T-helper 9 cell (primary cell): ENCODE results near the gene FBXO44.
"Not testable (repeated sequence)": the region's sequence is repeated elsewhere in the genome, so short reads cannot be mapped to it uniquely, and the experiment has no call there.

ENCODE experiments used
- DNase-seq: peaks from one replicate; pipeline ENCODE4 v3.0.0-alpha.2; 2020
- total RNA-seq, 2 donors: gene quantifications; one replicate each; lab custom pipeline; 2026; lab: John Stamatoyannopoulos, UW

Gene FBXO44
- total RNA-seq: 29.0 to 33.9 reads per million in 2 donors

- DNase-seq: peak; percentile 68
Measured at GRCh38 chr1:11654137-11654938, at the start of gene FBXO44, which contains the start of gene FBXO2. FBXO44 (plus strand) TSS chr1:11654877; CDS start chr1:11655836, 959 bp downstream. FBXO2 (minus strand) TSS chr1:11654429; CDS start chr1:11654340, 89 bp downstream.

DNA sequence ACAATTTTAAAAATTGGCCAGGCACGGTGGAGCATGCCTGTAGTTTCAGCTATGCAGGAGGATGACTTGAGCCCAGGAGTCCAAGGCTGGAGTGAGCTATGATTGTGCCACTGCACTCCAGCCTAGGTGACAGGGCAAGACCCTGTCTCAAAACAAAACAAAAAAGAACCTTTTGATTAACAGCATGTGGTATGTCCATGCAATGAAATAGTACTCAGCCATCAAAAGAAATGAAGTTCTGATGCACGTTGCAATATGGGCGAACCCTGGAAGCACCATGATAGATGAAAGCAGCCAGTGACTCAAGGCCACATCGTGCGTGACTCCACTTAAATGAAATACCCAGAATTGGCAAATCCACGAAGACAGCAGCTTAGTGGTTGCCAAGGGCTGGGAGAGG, 47.9 kb upstream of the FBXO44 start:
- DNase-seq: no peak

DNA sequence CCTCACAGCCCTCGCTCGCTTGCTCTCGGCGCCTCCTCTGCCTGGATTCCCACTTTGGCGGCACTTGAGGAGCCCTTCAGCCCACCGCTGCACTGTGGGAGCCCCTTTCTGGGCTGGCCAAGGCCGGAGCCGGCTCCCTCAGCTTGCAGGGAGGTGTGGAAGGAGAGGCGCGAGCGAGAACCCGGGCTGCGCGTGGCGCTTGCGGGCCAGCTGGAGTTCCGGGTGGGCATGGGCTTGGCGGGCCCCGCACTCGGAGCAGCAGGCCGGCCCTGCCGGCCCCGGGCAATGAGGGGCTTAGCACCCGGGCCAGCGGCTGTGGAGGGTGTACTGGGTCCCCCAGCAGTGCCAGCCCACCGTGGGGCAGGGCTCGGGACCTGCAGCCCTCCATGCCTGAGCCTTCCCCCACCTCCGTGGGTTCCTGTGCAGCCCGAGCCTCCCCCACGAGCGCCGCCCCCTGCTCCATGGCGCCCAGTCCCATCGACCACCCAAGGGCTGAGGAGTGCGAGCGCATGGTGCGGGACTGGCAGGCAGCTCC, 46.0 kb upstream of the FBXO44 start:
- not testable (repeated sequence) for DNase-seq

DNA sequence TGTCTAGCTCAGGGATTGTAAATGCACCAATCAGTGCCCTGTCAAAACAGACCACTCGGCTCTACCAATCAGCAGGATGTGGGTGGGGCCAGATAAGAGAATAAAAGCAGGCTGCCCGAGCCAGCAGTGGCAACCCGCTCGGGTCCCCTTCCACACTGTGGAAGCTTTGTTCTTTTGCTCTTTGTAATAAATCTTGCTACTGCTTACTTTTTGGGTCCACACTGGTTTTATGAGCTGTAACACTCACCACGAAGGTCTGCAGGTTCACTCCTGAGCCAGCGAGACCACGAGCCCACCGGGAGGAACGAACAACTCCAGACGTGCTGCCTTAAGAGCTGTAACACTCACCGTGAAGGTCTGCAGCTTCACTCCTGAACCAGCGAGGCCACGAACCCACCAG, 45.3 kb upstream of the FBXO44 start:
- DNase-seq: not testable (repeated sequence)

GRCh38 chr1:11610629-11611180, 44.0 kb upstream of the FBXO44 start:
- no peak for DNase-seq

- no peak for DNase-seq
Measured at GRCh38 chr1:11611638-11612327, 42.9 kb upstream of the FBXO44 start.

- no peak for DNase-seq
Measured at GRCh38 chr1:11613347-11613746, 41.3 kb upstream of the FBXO44 start.

DNA sequence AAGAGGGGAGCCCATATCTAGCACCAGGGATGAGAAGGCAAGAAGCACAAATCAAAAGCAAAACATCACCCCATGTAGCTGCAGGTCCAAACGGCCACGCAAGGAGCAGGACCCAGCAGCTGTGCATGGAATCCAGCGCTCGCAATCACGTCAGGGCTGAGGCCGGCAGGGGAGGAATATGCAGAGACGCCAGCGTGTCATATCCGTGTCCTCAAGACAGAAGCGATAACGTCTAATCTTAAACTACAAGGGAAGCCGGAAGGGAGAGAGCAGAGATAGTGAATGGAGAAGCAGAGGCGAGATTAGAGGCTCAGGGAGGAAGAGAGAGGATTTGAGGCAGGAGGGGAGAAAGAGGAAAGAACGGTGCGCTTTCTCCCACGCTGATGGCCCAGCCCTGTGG, 39.6 kb upstream of the FBXO44 start:
- no peak for DNase-seq

- no peak for DNase-seq
Measured at GRCh38 chr1:11616766-11617165, 37.9 kb upstream of the FBXO44 start.

DNA sequence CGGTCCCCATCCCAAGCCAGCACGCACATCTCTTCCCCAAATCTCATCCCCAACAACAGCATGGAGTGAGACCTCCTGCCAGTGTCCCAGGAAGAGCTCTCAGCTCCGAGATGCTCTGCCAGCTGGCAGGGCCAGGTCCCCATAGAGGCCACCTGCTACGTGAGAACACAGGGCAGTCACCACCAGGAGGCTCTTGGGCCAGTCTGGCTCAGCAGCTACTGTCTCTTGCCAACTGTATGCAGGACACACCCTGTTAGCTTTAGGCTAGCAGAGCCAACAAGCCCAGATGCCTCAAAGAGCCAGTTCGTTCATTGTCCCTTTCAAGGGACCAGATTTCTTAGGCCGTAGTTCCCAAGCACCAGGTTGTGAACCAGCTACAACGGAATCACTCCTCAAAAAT, 37.4 kb upstream of the FBXO44 start:
- no peak for DNase-seq

- DNase-seq: no peak
Measured at GRCh38 chr1:11617741-11618140, 36.9 kb upstream of the FBXO44 start.

DNA sequence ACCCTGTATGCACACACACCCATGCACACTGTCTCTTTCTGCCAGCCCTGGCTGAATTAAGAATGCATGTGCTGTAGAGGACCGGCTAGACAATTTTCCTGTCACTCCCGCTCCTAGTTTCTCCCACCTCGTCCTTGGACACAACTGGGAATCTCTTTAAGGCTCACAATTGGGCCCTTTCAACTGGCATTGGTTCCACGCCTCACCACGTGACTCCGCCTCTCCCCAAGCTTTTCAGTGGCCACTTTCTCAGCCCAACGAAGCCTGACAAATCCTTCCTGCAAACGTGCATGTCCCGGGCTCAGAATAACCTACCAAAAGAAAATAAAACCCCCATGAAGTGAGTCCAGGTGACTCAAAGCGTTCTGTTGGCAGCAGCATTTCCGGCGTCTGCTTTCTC, 34.3 kb upstream of the FBXO44 start:
- no peak for DNase-seq

DNA sequence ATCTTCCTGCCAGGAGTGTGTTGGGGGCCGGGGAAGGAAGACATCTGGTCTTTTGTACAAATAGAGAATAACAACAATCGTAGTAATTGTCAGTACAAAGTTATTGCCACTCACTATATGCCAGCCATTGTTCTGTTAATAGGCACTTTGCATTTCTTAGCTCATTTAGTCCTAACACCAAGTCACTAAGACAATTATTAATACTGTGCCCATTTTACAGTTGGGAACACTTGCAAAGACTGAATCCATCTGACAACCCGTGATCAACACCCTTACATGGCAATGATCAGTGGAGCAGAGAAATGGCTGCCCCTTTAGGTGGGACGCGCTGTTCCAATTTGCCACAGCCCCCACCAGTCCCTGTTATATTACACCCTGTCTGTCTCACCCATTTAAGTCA, 33.8 kb upstream of the FBXO44 start:
- no peak for DNase-seq

DNA sequence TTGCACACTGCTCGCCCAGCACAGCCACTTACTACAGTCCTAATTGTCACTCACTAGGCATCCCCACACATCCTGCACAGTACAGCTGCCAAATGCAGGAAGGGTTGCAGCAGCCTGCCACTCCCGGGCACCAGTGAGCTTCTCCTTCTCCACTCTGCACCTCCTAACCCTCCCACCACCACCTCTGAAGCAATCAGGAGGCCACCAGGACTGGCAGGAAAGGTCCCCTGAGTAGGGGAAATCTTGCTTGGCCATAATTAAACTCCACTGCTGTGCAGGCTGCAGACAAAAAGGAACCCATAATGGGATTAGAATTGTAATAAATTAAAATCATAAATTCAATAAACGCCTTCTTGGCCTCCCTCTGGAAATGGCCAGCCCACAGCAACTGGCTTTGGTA, 32.3 kb upstream of the FBXO44 start:
- no peak for DNase-seq

GRCh38 chr1:11623702-11624101, 31.0 kb upstream of the FBXO44 start:
- DNase-seq: no peak

DNA sequence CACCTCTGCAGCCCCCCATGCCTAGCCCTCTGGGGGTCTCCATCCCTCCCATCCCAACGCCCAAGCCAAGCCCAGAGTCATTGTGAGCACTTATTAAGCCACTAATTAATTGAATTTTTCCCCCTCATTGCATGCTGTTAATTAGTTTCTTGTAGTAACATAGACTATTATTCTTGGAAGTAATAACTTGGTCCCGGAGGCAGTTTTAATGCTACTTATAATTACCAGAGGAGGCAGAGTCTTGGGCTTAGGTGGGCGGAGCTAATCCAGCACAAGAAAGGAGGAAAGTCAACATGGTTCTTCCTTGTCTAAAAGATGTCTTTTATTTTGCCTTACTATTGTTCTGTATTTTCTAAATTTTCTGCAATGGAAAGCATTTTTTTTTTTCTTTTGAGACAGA, 28.1 kb upstream of the FBXO44 start:
- no peak for DNase-seq

DNA sequence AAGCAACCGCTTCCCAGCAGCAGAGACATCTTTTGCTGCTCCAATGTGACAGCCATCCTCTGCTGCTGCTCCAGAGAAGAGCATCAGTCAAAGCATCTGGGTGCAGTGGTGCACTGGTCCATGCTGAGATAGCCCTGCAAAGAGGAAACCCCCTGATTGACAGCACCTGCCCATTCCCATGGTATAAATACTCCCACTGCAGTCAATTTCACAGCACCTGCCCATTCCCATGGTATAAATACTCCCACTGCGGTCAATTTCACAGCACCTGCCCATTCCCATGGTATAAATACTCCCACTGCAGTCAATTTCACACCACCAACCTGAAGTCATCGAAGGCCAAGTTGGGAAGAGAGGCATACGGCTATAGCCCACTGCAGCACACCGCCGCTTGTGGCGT, 25.9 kb upstream of the FBXO44 start:
- no peak for DNase-seq

DNA sequence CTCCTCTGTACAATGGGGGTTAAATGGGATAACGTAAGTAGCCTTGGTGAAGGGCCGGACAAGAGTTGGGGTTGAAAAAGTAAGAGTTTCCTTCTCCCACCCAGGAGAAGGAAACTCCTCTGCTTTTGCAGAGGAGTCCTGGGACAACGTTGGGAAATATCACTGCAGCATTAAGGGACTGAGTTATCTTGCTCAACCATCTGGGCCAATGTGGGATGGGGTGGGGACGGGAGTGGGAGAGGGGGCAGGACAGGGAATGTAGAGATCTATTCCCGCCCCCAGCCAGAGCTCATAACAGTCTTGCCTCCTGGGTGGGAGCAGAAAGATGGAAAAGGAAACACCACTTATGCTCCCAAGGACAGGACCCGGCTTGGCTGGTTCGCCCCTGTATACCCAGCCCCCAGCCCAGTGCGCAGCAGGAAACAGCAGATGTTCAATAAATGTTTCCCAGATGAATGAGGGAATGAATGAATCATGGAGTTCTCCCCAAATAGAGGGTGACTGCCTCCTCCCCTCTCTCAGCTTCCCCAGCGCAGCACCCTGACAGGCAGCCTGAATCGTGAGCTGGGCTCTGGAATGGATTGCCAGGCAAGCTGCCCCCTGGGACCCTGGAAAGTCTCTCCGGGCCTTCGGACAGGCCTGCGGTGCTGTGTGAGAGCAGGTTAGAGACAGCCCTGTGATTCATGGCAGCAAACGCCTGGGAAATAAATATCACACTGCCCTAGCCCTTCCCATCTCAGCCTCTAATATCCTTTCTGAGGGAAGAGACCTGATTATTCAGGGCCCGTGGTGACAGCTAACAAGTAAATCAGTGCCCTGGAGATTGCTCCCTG, 25.3 kb upstream of the FBXO44 start:
- no peak for DNase-seq

- no peak for DNase-seq
Measured at GRCh38 chr1:11634365-11635192, 20.1 kb upstream of the FBXO44 start.

DNA sequence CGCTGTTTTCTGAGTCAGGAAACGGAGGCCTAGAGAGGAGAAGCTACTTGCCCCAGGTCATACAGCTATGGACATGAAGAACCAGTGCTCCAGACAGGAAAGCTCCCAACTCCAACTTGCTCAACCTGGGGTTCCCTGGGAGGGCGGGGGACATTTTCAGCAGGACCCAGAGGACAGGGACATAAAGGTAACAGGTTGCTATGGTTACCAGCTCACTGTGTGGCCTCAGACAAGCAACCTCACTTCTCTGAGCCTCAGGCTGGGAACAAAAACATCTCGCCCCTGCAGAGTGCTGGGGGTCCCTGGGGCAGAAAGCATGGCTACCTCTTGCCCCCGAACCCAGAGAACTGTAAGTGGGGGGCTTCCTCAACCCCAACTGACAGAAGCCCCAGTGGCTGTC, 16.6 kb upstream of the FBXO44 start:
- DNase-seq: no peak

- DNase-seq: no peak
Measured at GRCh38 chr1:11639372-11639771, 15.3 kb upstream of the FBXO44 start.

DNA sequence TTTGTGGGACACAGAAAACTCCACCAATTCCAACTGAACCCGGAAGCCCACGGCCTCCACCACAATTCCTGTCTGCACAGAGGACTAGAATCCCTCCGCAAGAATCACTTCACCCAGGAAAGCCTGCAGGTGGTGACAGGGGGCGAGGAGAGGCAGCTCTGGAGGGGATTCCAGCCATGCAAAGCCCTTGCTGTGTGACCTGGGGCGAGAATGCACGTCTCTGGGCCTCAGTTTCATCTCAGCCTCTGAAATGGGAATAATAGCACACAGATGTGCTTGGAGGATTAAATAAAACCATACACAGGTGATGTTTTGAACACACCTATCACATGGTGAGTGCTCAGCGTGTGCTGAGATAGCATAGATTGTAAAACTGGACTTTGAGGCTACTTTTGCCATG, 14.6 kb upstream of the FBXO44 start:
- DNase-seq: no peak
